Ovary (tissue), 3 donors: ENCODE results near the gene CYP27B1.

Experiments
- CTCF ChIP-seq, 3 donors: fragments of 450-650 bp in 2 of 3; fragments of 200-600 bp in 1 of 3; IDR thresholded peaks; one replicate each; pipeline versions ENCODE4 v1.5.1 to v1.8.0; 2016 to 2022; ENCODE audit warnings: antibody characterized with exemption in 3 of 3, mild to moderate bottlenecking in 1 of 3
- EP300 ChIP-seq: sonication (generic); formaldehyde crosslinking; IDR thresholded peaks from one replicate; pipeline ENCODE4 v1.6.1; 2017; ENCODE audit warnings: antibody characterized with exemption
- POLR2A ChIP-seq: fragments of 450-650 bp; IDR thresholded peaks from one replicate; pipeline ENCODE4 v1.6.1; 2017; ENCODE audit warnings: antibody characterized with exemption, mild to moderate bottlenecking, moderate library complexity
- donor health status: DM: no; HTN: no; CAD: no.

- TF ChIP-seq CTCF (IDR thresholded peaks at IDR 0.05) (no peak), POLR2A (no peak), EP300 (no peak)
Measured at GRCh38 chr12:57722716-57723629, 43.9 kb downstream of the CYP27B1 start.
